ENCODE data around the gene LRRC3B. TPM values are rescaled to one million over a fixed set of nuclear protein-coding genes. Genes with fewer than 3 reads are reported as not detected.

The LRRC3B gene
- total and polyA plus RNA-seq, 7 donors: under 0.01 to 1.1 (median 0.41) TPM; not detected in 2

DNA sequence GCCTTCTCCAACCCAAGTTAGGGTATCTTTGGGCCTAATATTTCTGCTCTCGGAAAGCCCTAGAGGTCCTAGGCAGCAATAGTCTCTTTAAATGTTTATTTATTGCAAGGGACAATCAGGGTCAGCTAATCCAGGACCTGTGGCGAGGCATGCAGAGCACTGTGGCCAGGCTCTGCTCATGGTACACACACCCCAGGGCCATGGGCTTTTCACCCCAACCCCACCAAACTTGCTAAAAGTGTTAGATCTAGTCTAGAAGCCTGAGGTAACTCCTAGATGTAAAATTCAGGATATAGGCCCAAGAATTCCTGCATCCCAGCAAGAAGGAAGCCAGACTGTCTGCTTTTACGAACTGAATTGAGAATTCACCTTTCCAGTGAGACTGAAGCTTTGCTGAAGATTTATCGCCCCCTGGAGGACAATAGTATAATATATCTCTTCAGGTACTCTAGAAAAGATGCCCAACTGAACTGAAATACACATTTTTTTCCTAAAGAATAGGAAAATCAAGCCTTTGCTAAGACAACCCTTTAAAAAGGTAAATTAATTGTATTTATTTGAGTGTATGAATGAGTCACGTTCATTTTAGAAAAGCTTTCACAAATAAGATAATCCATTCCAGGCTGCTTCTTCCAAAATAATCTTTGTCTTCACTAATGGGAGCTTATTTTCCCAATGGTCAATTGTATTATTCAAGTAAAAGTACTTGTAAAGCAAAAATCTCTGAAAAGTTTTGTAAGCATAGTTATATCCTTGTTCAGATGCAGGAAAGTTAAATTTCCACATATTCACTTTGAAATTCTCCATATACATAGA, 89.8 kb downstream of the LRRC3B start:
- no peaks in the 10 kb centered on the region for H3K9me3 ChIP-seq
- peaks cover 0 to 3% (median 0%) of the 10 kb centered on the region in 4 donors for H3K4me1 ChIP-seq
- intact Hi-C loops (cut with DNase I): loop anchor here (5.0 kb wide), 1 partner anchor 1065 kb away; no protein-coding TSS in a partner anchor
- DNase-seq: no peak
- no peaks in the 10 kb centered on the region for H3K27me3 ChIP-seq
- TF ChIP-seq EP300 (IDR thresholded peaks at IDR 0.05) (no peak), POLR2A (IDR thresholded peaks at IDR 0.05) (no peak), POLR2AphosphoS5 (IDR thresholded peaks at IDR 0.05) (no peak)
- TF ChIP-seq, protein P1, sequence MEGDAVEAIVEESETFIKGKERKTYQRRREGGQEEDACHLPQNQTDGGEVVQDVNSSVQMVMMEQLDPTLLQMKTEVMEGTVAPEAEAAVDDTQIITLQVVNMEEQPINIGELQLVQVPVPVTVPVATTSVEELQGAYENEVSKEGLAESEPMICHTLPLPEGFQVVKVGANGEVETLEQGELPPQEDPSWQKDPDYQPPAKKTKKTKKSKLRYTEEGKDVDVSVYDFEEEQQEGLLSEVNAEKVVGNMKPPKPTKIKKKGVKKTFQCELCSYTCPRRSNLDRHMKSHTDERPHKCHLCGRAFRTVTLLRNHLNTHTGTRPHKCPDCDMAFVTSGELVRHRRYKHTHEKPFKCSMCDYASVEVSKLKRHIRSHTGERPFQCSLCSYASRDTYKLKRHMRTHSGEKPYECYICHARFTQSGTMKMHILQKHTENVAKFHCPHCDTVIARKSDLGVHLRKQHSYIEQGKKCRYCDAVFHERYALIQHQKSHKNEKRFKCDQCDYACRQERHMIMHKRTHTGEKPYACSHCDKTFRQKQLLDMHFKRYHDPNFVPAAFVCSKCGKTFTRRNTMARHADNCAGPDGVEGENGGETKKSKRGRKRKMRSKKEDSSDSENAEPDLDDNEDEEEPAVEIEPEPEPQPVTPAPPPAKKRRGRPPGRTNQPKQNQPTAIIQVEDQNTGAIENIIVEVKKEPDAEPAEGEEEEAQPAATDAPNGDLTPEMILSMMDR (IDR thresholded peaks at IDR 0.05): peak; percentile 13 to 72 (median 51)
- H3K27ac ChIP-seq: no peak overlapping the region
- 37 to 42% methylated on average over 5 of the region's 5 CpGs for WGBS, 2 donors
- H3K36me3 ChIP-seq: no peaks in the 10 kb centered on the region
- no peak overlapping the region for H3K4me3 ChIP-seq

DNA sequence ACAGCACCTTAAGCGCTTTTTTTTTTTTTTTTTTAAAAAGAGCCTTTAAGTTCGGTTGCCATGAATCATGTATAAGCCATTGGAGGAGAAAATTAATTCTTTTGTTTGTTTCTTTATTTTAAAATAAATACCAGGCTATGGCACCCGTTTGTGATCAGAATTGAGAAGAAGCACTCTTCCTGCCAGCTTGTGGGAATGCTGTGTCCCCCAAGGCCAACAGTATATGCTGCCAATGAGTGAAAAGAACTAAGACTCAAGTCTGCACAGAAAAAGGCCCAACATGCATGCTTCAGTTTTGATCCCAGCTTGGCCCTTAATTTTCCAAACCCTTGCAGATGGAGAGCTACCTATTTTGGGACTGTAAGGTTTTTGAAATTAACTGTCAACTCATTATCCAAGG, 90.5 kb downstream of the LRRC3B start:
- WGBS, 2 donors: 67 to 85% methylated on average over 3 of the region's 3 CpGs
- H3K27me3 ChIP-seq: no peaks in the 10 kb centered on the region
- no peak overlapping the region for H3K4me3 ChIP-seq
- intact Hi-C loops (cut with DNase I): loop anchor here (5.0 kb wide), 1 partner anchor 1066 kb away; no protein-coding TSS in a partner anchor
- no peaks in the 10 kb centered on the region for H3K36me3 ChIP-seq
- H3K27ac ChIP-seq: no peak overlapping the region
- no peaks in the 10 kb centered on the region for H3K9me3 ChIP-seq
- peaks cover 0 to 3% (median 0%) of the 10 kb centered on the region in 4 donors for H3K4me1 ChIP-seq
- DNase-seq: no peak
- TF ChIP-seq POLR2A (IDR thresholded peaks at IDR 0.05): no peak
- no peak for TF ChIP-seq POLR2AphosphoS5 (IDR thresholded peaks at IDR 0.05)
- TF ChIP-seq, protein P1 (IDR thresholded peaks at IDR 0.05): no peak
- no peak for TF ChIP-seq EP300 (IDR thresholded peaks at IDR 0.05)

DNA sequence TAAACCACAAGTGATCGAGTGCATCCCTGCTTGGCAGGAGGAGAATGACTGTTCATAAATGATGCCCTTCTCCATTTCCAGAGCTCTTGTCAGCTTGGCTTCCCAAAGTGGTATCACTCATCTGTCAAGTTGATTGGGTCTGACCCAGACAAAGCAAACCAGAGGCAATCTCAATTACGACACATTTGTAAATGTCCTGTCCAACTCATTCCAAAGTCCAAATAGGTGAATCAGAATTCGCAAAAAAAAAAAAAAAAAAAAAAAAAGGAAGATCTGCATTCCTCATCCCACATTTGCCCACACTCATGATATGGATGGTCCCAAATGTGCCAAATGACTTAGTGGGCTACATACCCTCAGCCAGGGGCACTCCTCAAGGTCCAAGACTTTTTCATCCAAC, 91.9 kb downstream of the LRRC3B start:
- Histone ChIP-seq H3K27me3 (no peaks in the 10 kb centered on the region), H3K27ac (no peak overlapping the region), H3K4me1 (peaks cover 0 to 3% (median 0%) of the 10 kb centered on the region in 4 donors), H3K9me3 (no peaks in the 10 kb centered on the region), H3K36me3 (no peaks in the 10 kb centered on the region), H3K4me3 (no peak overlapping the region)
- TF ChIP-seq, protein P1 (IDR thresholded peaks at IDR 0.05): no peak
- TF ChIP-seq EP300 (IDR thresholded peaks at IDR 0.05) (no peak), POLR2AphosphoS5 (IDR thresholded peaks at IDR 0.05) (no peak), POLR2A (IDR thresholded peaks at IDR 0.05) (no peak)
- DNase-seq: no peak
- intact Hi-C loops (cut with DNase I): loop anchor here (2.0 to 5.0 kb wide), 2 partner anchors 870 to 1067 kb away; no protein-coding TSS in a partner anchor
- WGBS, 2 donors: 68 to 81% methylated on average over 3 of the region's 3 CpGs

DNA sequence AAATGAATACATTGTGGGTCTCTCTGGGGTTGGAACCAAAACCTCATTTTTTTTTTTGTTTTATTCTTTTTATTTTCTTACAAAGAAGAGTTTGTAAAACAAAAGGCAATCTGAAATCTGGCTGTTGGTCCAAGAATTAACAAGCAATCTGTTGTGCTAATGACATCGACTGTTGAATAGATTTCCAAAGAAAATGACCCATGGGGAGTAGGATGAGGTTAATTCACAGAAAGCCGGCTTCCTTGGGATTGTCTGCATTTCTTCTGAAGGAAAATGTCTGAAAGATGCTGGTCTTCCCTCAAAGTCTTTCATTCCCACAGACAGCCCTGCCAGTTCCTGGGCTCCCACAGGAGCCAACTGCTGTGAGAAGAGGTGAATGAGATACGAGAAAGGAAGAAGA, 92.9 kb downstream of the LRRC3B start:
- no peak for DNase-seq
- intact Hi-C loops (cut with DNase I): loop anchor here (2.0 kb wide), 1 partner anchor 871 kb away; no protein-coding TSS in a partner anchor
- 88 to 92% methylated on average over 3 of the region's 3 CpGs for WGBS, 2 donors
- Histone ChIP-seq H3K9me3 (no peaks in the 10 kb centered on the region), H3K27me3 (no peaks in the 10 kb centered on the region), H3K36me3 (no peaks in the 10 kb centered on the region), H3K27ac (no peak overlapping the region), H3K4me3 (no peak overlapping the region), H3K4me1 (peaks cover 0 to 3% (median 0%) of the 10 kb centered on the region in 4 donors)
- TF ChIP-seq, protein P1 (IDR thresholded peaks at IDR 0.05): no peak
- TF ChIP-seq POLR2A (IDR thresholded peaks at IDR 0.05) (no peak), EP300 (IDR thresholded peaks at IDR 0.05) (no peak), POLR2AphosphoS5 (IDR thresholded peaks at IDR 0.05) (no peak)
